Body of pancreas (tissue), 4 donors: Measurements from ENCODE around the gene AOAH. TPM values are rescaled to one million over a fixed set of nuclear protein-coding genes. Genes with fewer than 3 reads are reported as not detected.

ENCODE experiments used
- ATAC-seq: fragments of 150-250 bp; one replicate; pipeline ENCODE4 v1.9.1; 2016
- DNase-seq, 4 donors: peaks; one replicate each; pipeline ENCODE4 v3.0.0-alpha.2; 2019
- H3K27ac ChIP-seq, 4 donors: fragments of 200-600 bp; sonication (generic); 1 replicate in 3 of 4; 2 replicates in 1 of 4; pipeline versions ENCODE4 v1.5.1 to v1.6.1; 2016 to 2019; ENCODE audit warnings: mild to moderate bottlenecking in 1 of 4, mixed read lengths in 1 of 4, moderate library complexity in 1 of 4
- H3K27me3 ChIP-seq, 2 donors: fragments of 200-600 bp; sonication (generic); one replicate each; pipeline ENCODE4 v1.6.0; 2016; ENCODE audit warnings: mild to moderate bottlenecking in 1 of 2
- H3K36me3 ChIP-seq, 2 donors: fragments of 200-600 bp; sonication (generic); replicated peaks in 1 of 2; 2 replicates each; pipeline ENCODE4 v1.5.1; 2016; ENCODE audit warnings: low read depth in 2 of 2; ENCODE audit not compliant: insufficient read depth in 1 of 2
- H3K4me1 ChIP-seq: fragments of 200-600 bp; sonication (generic); one replicate; pipeline ENCODE4 v1.6.0; 2016
- H3K4me3 ChIP-seq, 2 donors: fragments of 200-600 bp; sonication (generic); 1 replicate in 1 of 2; 2 replicates in 1 of 2; pipeline ENCODE4 v1.5.1; 2016 to 2019
- H3K9me3 ChIP-seq, 3 donors: fragments of 200-600 bp; sonication (generic); 1 replicate in 2 of 3; 2 replicates in 1 of 3; pipeline ENCODE4 v1.5.1; 2016
- CTCF ChIP-seq, 7 experiments: fragments of 450-650 bp in 4 of 7; fragments of 200-600 bp in 3 of 7; sonication (generic) in 3 of 7; IDR thresholded peaks; one replicate each; pipeline ENCODE4 v1.5.1; 2016 to 2019; ENCODE audit warnings: antibody characterized with exemption in 7 of 7
- POLR2A ChIP-seq, 3 donors: fragments of 450-650 bp; IDR thresholded peaks; one replicate each; pipeline ENCODE4 v1.6.1; 2016; ENCODE audit warnings: antibody characterized with exemption in 3 of 3, mild to moderate bottlenecking in 2 of 3
- WGBS, 2 donors: methylation state at CpG; one replicate each; pipeline ENCODE4 v1.1.5; 2017; 5-methylcytosine and 5-hydroxymethylcytosine counted together
- intact Hi-C: fragments of 100-400 bp; cut with DNase I; formaldehyde crosslinking; loops from one replicate; pipeline ENCODE4 v1.15.1; 2023
- total RNA-seq, 2 donors: library from RNA; depleted of rRNA; stranded (reverse); fragments of >200 nt; gene quantifications; one replicate each; pipeline ENCODE4 v1.1.0, GENCODE V29; 2016

AOAH gene
- total RNA-seq, 2 donors from 2014 or later = 4.9 to 6.2 TPM

GRCh38 chr7:36673703-36674102 is 50.6 kb downstream of the AOAH start:
- no peak overlapping the region for H3K4me3 ChIP-seq
- H3K36me3 ChIP-seq = no peaks in the 10 kb centered on the region
- ATAC-seq (no peak), DNase-seq (no peak)
- no peaks in the 10 kb centered on the region for H3K27me3 ChIP-seq
- 94% methylated on average over 6 of the region's 6 CpGs for WGBS, 2 donors
- no peaks in the 10 kb centered on the region for H3K4me1 ChIP-seq
- no peaks in the 10 kb centered on the region for H3K9me3 ChIP-seq
- intact Hi-C loops = loop anchor here (10.0 kb wide), 2 partner anchors 189 to 511 kb away; no protein-coding TSS in a partner anchor
- TF ChIP-seq POLR2A (IDR thresholded peaks at IDR 0.05) (no peak), CTCF (IDR thresholded peaks at IDR 0.05) (no peak)
- no peak overlapping the region for H3K27ac ChIP-seq

DNA sequence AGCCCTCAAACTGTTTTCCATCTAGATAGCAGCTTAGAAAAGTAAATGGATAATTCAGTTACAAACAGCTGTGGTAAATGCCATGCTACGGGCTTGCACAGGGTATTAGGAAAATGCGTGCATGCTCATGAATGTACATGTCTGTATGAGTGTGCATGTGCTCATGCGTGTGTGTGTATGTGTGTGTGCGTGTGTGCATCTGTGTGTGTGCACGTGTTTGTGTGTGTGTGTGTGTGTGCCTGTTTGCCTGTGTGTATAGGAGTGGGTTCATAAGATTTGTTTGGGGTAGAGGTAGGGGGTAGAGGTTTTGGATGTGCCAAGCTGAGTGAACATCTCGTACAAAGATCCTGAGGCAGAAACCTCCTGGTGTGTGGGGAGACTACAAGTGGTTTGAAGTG is 52.9 kb downstream of the AOAH start:
- Histone ChIP-seq H3K4me1 (no peaks in the 10 kb centered on the region), H3K9me3 (no peaks in the 10 kb centered on the region), H3K27ac (no peak overlapping the region), H3K27me3 (no peaks in the 10 kb centered on the region), H3K4me3 (no peak overlapping the region), H3K36me3 (no peaks in the 10 kb centered on the region)
- WGBS, 2 donors = 74 to 76% methylated on average over 6 of the region's 6 CpGs
- DNase-seq (no peak), ATAC-seq (no peak)
- intact Hi-C loops = loop anchor here (10.0 kb wide), 2 partner anchors 187 to 513 kb away; no protein-coding TSS in a partner anchor
- TF ChIP-seq POLR2A (IDR thresholded peaks at IDR 0.05) = no peak
- no peak for TF ChIP-seq CTCF (IDR thresholded peaks at IDR 0.05)

- Histone ChIP-seq H3K36me3 (no peaks in the 10 kb centered on the region), H3K9me3 (no peaks in the 10 kb centered on the region), H3K4me3 (no peak overlapping the region), H3K4me1 (no peaks in the 10 kb centered on the region), H3K27me3 (no peaks in the 10 kb centered on the region), H3K27ac (no peak overlapping the region)
- WGBS, 2 donors = 82 to 84% methylated on average over 17 of the region's 17 CpGs
- peak; percentile 65 to 73 (median 68) for DNase-seq
- no peak for TF ChIP-seq POLR2A (IDR thresholded peaks at IDR 0.05)
- TF ChIP-seq CTCF (IDR thresholded peaks at IDR 0.05) = peak; percentile 77 to 88 (median 85)
- intact Hi-C loops = loop anchor here (10.0 kb wide), 2 partner anchors 186 to 514 kb away; no protein-coding TSS in a partner anchor
- ATAC-seq = peak; percentile 86
Measured at GRCh38 chr7:36670585-36671431, 53.5 kb downstream of the AOAH start.

- Histone ChIP-seq H3K4me3 (no peak overlapping the region), H3K36me3 (no peaks in the 10 kb centered on the region), H3K27me3 (no peaks in the 10 kb centered on the region), H3K9me3 (no peaks in the 10 kb centered on the region), H3K4me1 (no peaks in the 10 kb centered on the region), H3K27ac (no peak overlapping the region)
- DNase-seq (no peak), ATAC-seq (no peak)
- intact Hi-C loops = no loop called here
- TF ChIP-seq POLR2A (IDR thresholded peaks at IDR 0.05) = no peak
- no peak for TF ChIP-seq CTCF (IDR thresholded peaks at IDR 0.05)
- WGBS, 2 donors = 72 to 79% methylated on average over 3 of the region's 3 CpGs
Measured at GRCh38 chr7:36668750-36669149, 55.5 kb downstream of the AOAH start.
